GM23248 (cell line): Measurements from ENCODE around the gene DUSP28. TPM values are rescaled to one million over a fixed set of nuclear protein-coding genes. Genes with fewer than 3 reads are reported as not detected.

Experiments
- DNase-seq: peaks from one replicate; pipeline ENCODE4 v3.0.0-alpha.2; 2015
- H2AFZ ChIP-seq: fragments of 200-600 bp; sonication (generic); 2 replicates; pipeline ENCODE4 v1.6.1; 2016; ENCODE audit warnings: antibody characterized with exemption
- H3F3A ChIP-seq: fragments of 200-600 bp; sonication (generic); 2 replicates; pipeline ENCODE4 v1.6.1; 2016; ENCODE audit warnings: mild to moderate bottlenecking, antibody characterized with exemption, mixed run types; ENCODE audit not compliant: insufficient read depth
- H3K27ac ChIP-seq: fragments of 200-600 bp; sonication (generic); 2 replicates; pipeline ENCODE4 v1.5.1; 2016; ENCODE audit warnings: mild to moderate bottlenecking
- H3K27me3 ChIP-seq: fragments of 200-600 bp; sonication (generic); replicated peaks from 2 replicates; pipeline ENCODE4 v1.6.1; 2016; ENCODE audit warnings: mild to moderate bottlenecking; ENCODE audit not compliant: insufficient read depth
- H3K36me3 ChIP-seq: fragments of 200-600 bp; sonication (generic); 2 replicates; pipeline ENCODE4 v1.6.1; 2016; ENCODE audit warnings: low read depth, mild to moderate bottlenecking
- H3K4me1 ChIP-seq: fragments of 200-600 bp; sonication (generic); 2 replicates; pipeline ENCODE4 v1.6.1; 2016; ENCODE audit warnings: mild to moderate bottlenecking; ENCODE audit not compliant: insufficient read depth
- H3K4me2 ChIP-seq: fragments of 200-600 bp; sonication (generic); one replicate; pipeline ENCODE4 v1.6.1; 2016; ENCODE audit warnings: mild to moderate bottlenecking; ENCODE audit not compliant: unreplicated experiment
- H3K4me3 ChIP-seq: fragments of 200-600 bp; sonication (generic); 2 replicates; pipeline ENCODE4 v1.5.1; 2016; ENCODE audit warnings: mild to moderate bottlenecking
- H3K79me2 ChIP-seq: fragments of 200-600 bp; sonication (generic); 2 replicates; pipeline ENCODE4 v1.6.1; 2016; ENCODE audit warnings: mild to moderate bottlenecking; ENCODE audit not compliant: insufficient read depth
- H3K9ac ChIP-seq: fragments of 200-600 bp; sonication (generic); 2 replicates; pipeline ENCODE4 v1.6.1; 2016; ENCODE audit warnings: mild to moderate bottlenecking
- H3K9me2 ChIP-seq: fragments of 200-600 bp; sonication (generic); 2 replicates; pipeline ENCODE4 v1.6.1; 2016; ENCODE audit warnings: mixed run types, mild to moderate bottlenecking, moderate library complexity; ENCODE audit not compliant: insufficient read depth
- H3K9me3 ChIP-seq: fragments of 200-600 bp; sonication (generic); one replicate; pipeline ENCODE4 v1.6.1; 2017; ENCODE audit warnings: low read depth
- H4K20me1 ChIP-seq: fragments of 200-600 bp; sonication (generic); 2 replicates; pipeline ENCODE4 v1.6.0; 2016; ENCODE audit not compliant: insufficient read depth
- EZH2 ChIP-seq: fragments of 200-600 bp; sonication (generic); IDR thresholded peaks from 2 replicates; pipeline ENCODE4 v1.6.1; 2018; ENCODE audit warnings: antibody characterized with exemption, mild to moderate bottlenecking; ENCODE audit not compliant: insufficient read depth, poor library complexity, severe bottlenecking
- EZH2phosphoT487 ChIP-seq: fragments of 200-600 bp; sonication (generic); IDR thresholded peaks from 2 replicates; pipeline ENCODE4 v1.6.1; 2018; ENCODE audit warnings: antibody characterized with exemption, moderate library complexity, mild to moderate bottlenecking, low read depth; ENCODE audit not compliant: insufficient read depth
- WGBS, 2 experiments: methylation state at CpG; one replicate each; pipeline ENCODE4 v1.1.6; 2015 to 2017; ENCODE audit warnings: low lambda C conversion rate in 2 of 2, low coverage in 1 of 2; ENCODE audit errors: missing lambda C conversion rate in 2 of 2; 5-methylcytosine and 5-hydroxymethylcytosine counted together
- in situ Hi-C: fragments of 300-500 bp; cut with MboI; formaldehyde crosslinking; loops from 2 replicates; pipeline ENCODE4 v1.15.0; 2020
- polyA plus RNA-seq: library from polyadenylated mRNA; unstranded; fragments of >200 nt; fragmentation: Nextera tagmentation; extraction: Ambion mirVana; gene quantifications from 2 replicates; pipeline ENCODE4 v1.2.1, GENCODE V29; 2016
- total RNA-seq: library from RNA; depleted of rRNA; stranded (reverse); fragments of >200 nt; shearing (Covaris generic); gene quantifications from 2 replicates; pipeline ENCODE4 v1.2.3, GENCODE V29; 2014

Gene DUSP28
- total and polyA plus RNA-seq, 2 experiments from 2014 or later: 3.2 to 4.9 TPM

- Histone ChIP-seq H3K4me1 (peaks cover 26% of the 10 kb centered on the region), H3K79me2 (peaks cover 29% of the 10 kb centered on the region), H3K27me3 (no peaks in the 10 kb centered on the region), H3K4me2 (peak within 1 kb of the TSS; percentile 77), H3K9me3 (no peaks in the 10 kb centered on the region), H3K9ac (peak within 1 kb of the TSS; percentile 77), H4K20me1 (no peaks in the 10 kb centered on the region), H3K4me3 (peak within 1 kb of the TSS; percentile 69), H3F3A (peaks cover 29% of the 10 kb centered on the region), H2AFZ (peak within 1 kb of the TSS; percentile 70), H3K36me3 (no peaks in the 10 kb centered on the region), H3K9me2 (no peaks in the 10 kb centered on the region), H3K27ac (no peak within 1 kb of the TSS)
- in situ Hi-C loops: no loop called here
- no peak for TF ChIP-seq EZH2
- TF ChIP-seq EZH2phosphoT487: no peak
- peak; percentile 91 for DNase-seq
- 2 to 8% methylated on average over 13 to 29 of the region's 47 CpGs for WGBS, 2 experiments
Observed at GRCh38 chr2:240557808-240558207, 2.3 kb upstream of the DUSP28 start, which contains the start of gene ANKMY1. TSS of gene ANKMY1 (minus strand) at chr2:240557988. CDS start at chr2:240557335, 653 bp downstream.

- Histone ChIP-seq H3K27me3 (no peaks in the 10 kb centered on the region), H3K36me3 (no peaks in the 10 kb centered on the region), H3K9me3 (no peaks in the 10 kb centered on the region), H3K79me2 (peaks cover 29% of the 10 kb centered on the region), H3F3A (peaks cover 32% of the 10 kb centered on the region), H3K27ac (no peak overlapping the region), H4K20me1 (no peaks in the 10 kb centered on the region), H2AFZ (no peak overlapping the region), H3K4me1 (peaks cover 26% of the 10 kb centered on the region), H3K4me3 (peak overlapping the region; percentile 69), H3K9me2 (no peaks in the 10 kb centered on the region), H3K9ac (peak overlapping the region; percentile 77; the same call in 1 of the 2 replicates), H3K4me2 (peak overlapping the region; percentile 77)
- in situ Hi-C loops: no loop called here
- TF ChIP-seq EZH2 (no peak), EZH2phosphoT487 (no peak)
- no peak for DNase-seq
- 71 to 74% methylated on average over 17 to 18 of the region's 18 CpGs for WGBS, 2 experiments
Observed at GRCh38 chr2:240558236-240558761, 1.9 kb upstream of the DUSP28 start.

- in situ Hi-C loops: no loop called here
- no peaks in the 10 kb centered on the region for H3K27me3 ChIP-seq
- H3K79me2 ChIP-seq: peaks cover 29% of the 10 kb centered on the region
- H4K20me1 ChIP-seq: no peaks in the 10 kb centered on the region
- H3K9ac ChIP-seq: peak overlapping the region; percentile 93
- H3K9me3 ChIP-seq: no peaks in the 10 kb centered on the region
- no peaks in the 10 kb centered on the region for H3K9me2 ChIP-seq
- WGBS, 2 experiments: 67 to 83% methylated on average over 3 of the region's 3 CpGs
- DNase-seq: no peak
- no peak overlapping the region for H2AFZ ChIP-seq
- H3K4me1 ChIP-seq: peaks cover 26% of the 10 kb centered on the region
- no peaks in the 10 kb centered on the region for H3K36me3 ChIP-seq
- H3F3A ChIP-seq: peaks cover 32% of the 10 kb centered on the region
- H3K4me3 ChIP-seq: peak overlapping the region; percentile 78
- H3K4me2 ChIP-seq: peak overlapping the region; percentile 78
- peak overlapping the region; percentile 87; the same call in 1 of the 2 replicates for H3K27ac ChIP-seq
- no peak for TF ChIP-seq EZH2phosphoT487
- TF ChIP-seq EZH2: no peak
Observed at GRCh38 chr2:240559286-240559685, 871 bp upstream of the DUSP28 start.

GRCh38 chr2:240560480-240561324, 545 bp downstream of the DUSP28 start:
- Histone ChIP-seq H3K9ac (peak overlapping the region; percentile 93), H3F3A (peaks cover 32% of the 10 kb centered on the region), H3K4me3 (peak overlapping the region; percentile 78), H3K79me2 (peaks cover 29% of the 10 kb centered on the region), H3K9me2 (no peaks in the 10 kb centered on the region), H3K27ac (peak overlapping the region; percentile 90), H3K9me3 (no peaks in the 10 kb centered on the region), H2AFZ (peak overlapping the region; percentile 61), H3K27me3 (no peaks in the 10 kb centered on the region), H3K4me1 (peaks cover 26% of the 10 kb centered on the region), H3K4me2 (peak overlapping the region; percentile 86), H3K36me3 (no peaks in the 10 kb centered on the region), H4K20me1 (no peaks in the 10 kb centered on the region)
- WGBS, 2 experiments: 1% methylated on average over 79 to 85 of the region's 101 CpGs
- no peak for TF ChIP-seq EZH2phosphoT487
- no peak for TF ChIP-seq EZH2
- peak; percentile 100 for DNase-seq
- in situ Hi-C loops: no loop called here
